Stimulated activated CD8-positive, alpha-beta memory T cell treated with anti-CD3 and anti-CD28 coated beads, Interleukin-4, amount 100 ng/mL, for 1 hour (primary cell): ENCODE measurements around the gene OR2H2.

Experiments used
- DNase-seq, 2 donors: peaks; one replicate each; pipeline ENCODE4 v3.0.0-alpha.2; 2020; ENCODE audit warnings: low read depth in 2 of 2, low spot score in 1 of 2

OR2H2 gene

GRCh38 chr6:29628419-29629281 lies 43.7 kb downstream of the OR2H2 start:
- DNase-seq: peak in 1 of 2 donors; percentile 25

GRCh38 chr6:29629571-29629970 lies 44.6 kb downstream of the OR2H2 start:
- DNase-seq: no peak

- DNase-seq: no peak
Measured at GRCh38 chr6:29630315-29630714, 45.4 kb downstream of the OR2H2 start.

GRCh38 chr6:29631209-29631810 lies 46.4 kb downstream of the OR2H2 start:
- no peak for DNase-seq

GRCh38 chr6:29631860-29632731 lies 47.2 kb downstream of the OR2H2 start:
- peak in 1 of 2 donors; percentile 24 for DNase-seq

GRCh38 chr6:29632789-29633533 lies 48.0 kb downstream of the OR2H2 start, which contains the start of gene GABBR1:
GABBR1 (minus strand) TSS chr6:29633183; CDS start chr6:29632385, 798 bp downstream.
- peak in 1 of 2 donors; percentile 37 for DNase-seq

GRCh38 chr6:29633534-29633905 lies 48.6 kb downstream of the OR2H2 start:
- DNase-seq: no peak

- DNase-seq: no peak
Measured at GRCh38 chr6:29637247-29637646, 52.3 kb downstream of the OR2H2 start.
